Mesothelial cell of epicardium (in vitro differentiated cells): ENCODE measurements around the gene PADI3. TPM values are rescaled to one million over a fixed set of nuclear protein-coding genes. Genes with fewer than 3 reads are reported as not detected.

Experiments
- DNase-seq, 2 experiments: peaks; one replicate each; pipeline ENCODE4 v3.0.0; 2021; ENCODE audit warnings: low spot score in 2 of 2; ENCODE audit not compliant: unreplicated experiment in 2 of 2
- H3K27ac Mint-ChIP-seq: 2 replicates; pipeline ENCODE4 v1.8.0; 2021; ENCODE audit warnings: mixed read lengths
- H3K27me3 Mint-ChIP-seq: 2 replicates; pipeline ENCODE4 v1.8.0; 2021; ENCODE audit warnings: low read depth, mixed read lengths
- H3K36me3 Mint-ChIP-seq: 2 replicates; pipeline ENCODE4 v1.8.0; 2021; ENCODE audit warnings: mixed read lengths
- H3K4me1 Mint-ChIP-seq: 2 replicates; pipeline ENCODE4 v1.8.0; 2021; ENCODE audit warnings: mixed read lengths
- H3K4me3 Mint-ChIP-seq: 2 replicates; pipeline ENCODE4 v1.8.0; 2021; ENCODE audit warnings: mild to moderate bottlenecking, moderate library complexity, mixed read lengths
- H3K9me3 Mint-ChIP-seq: 2 replicates; pipeline ENCODE4 v1.8.0; 2021; ENCODE audit warnings: mixed read lengths
- CTCF ChIP-seq: fragments of 200-600 bp; sonication (generic); IDR thresholded peaks from one replicate; pipeline ENCODE4 v1.5.0; 2021; ENCODE audit warnings: antibody characterized with exemption; ENCODE audit not compliant: unreplicated experiment
- microRNA-seq: library from miRNA; unstranded; fragments of <30 nt; microRNA quantifications from one replicate; pipeline ENCODE4 v1.2.0, GENCODE V29; 2021; ENCODE audit warnings: inconsistent platforms, mixed read lengths
- total RNA-seq: library from RNA; stranded (reverse); gene quantifications from 3 replicates; pipeline ENCODE4 v1.2.1, GENCODE V29; 2021

Gene PADI3
- total RNA-seq, 1 donor from 2014 or later = not detected

- H3K9me3 Mint-ChIP-seq = peaks cover 6% of the 10 kb centered on the region
- no peak for TF ChIP-seq CTCF
- H3K27me3 Mint-ChIP-seq = peaks cover 19% of the 10 kb centered on the region
- H3K36me3 Mint-ChIP-seq = no peaks in the 10 kb centered on the region
- no peak for DNase-seq
- H3K4me3 Mint-ChIP-seq = no peak overlapping the region
- no peaks in the 10 kb centered on the region for H3K4me1 Mint-ChIP-seq
- no peak overlapping the region for H3K27ac Mint-ChIP-seq
These were observed 82.0 kb downstream of the PADI3 start for GRCh38 chr1:17330856-17331255.

- Mint-ChIP-seq H3K4me3 (no peak overlapping the region), H3K9me3 (peaks cover 6% of the 10 kb centered on the region), H3K36me3 (no peaks in the 10 kb centered on the region), H3K27ac (no peak overlapping the region), H3K27me3 (peaks cover 29% of the 10 kb centered on the region), H3K4me1 (no peaks in the 10 kb centered on the region)
- no peak for DNase-seq
- TF ChIP-seq CTCF = no peak
These were observed 84.2 kb downstream of the PADI3 start for GRCh38 chr1:17333081-17333480.

Small RNAs within 50 kb of the gene (microRNA-seq; reads per million reads assigned to microRNA genes)
- gene MIR3972 = not detected

Other genes starting within 250 kb of the PADI3 start
- 54.2 to 57.8 TPM (median 56.9 TPM) in 3 replicates for gene ATP13A2, start 237.2 kb upstream of the PADI3 start, total RNA-seq
- 43.3 to 48.5 TPM (median 46.5 TPM) in 3 replicates for gene SDHB, start 195.1 kb upstream of the PADI3 start, total RNA-seq
- gene PADI2, start 129.6 kb upstream of the PADI3 start, total RNA-seq = 0.49 to 0.62 TPM (median 0.52 TPM) in 3 replicates
- gene PADI1, start 44.0 kb upstream of the PADI3 start, total RNA-seq = 0.09 TPM in 1 of 3 replicates, not detected in the others
- gene PADI4, start 59.1 kb downstream of the PADI3 start, total RNA-seq = not detected in 3 replicates
- not detected in 3 replicates for gene PADI6, start 123.1 kb downstream of the PADI3 start, total RNA-seq
- 155 to 164 TPM (median 159 TPM) in 3 replicates for gene RCC2, start 190.6 kb downstream of the PADI3 start, total RNA-seq